GM21528 (cell line): ENCODE data around the gene KCNK13.
"Not testable (repeated sequence)": the region's sequence is repeated elsewhere in the genome, so short reads cannot be mapped to it uniquely, and the experiment has no call there.

Experiments used
- ATAC-seq: cut with Tn5 transposase; IDR thresholded peaks from one replicate; pipeline ENCODE4 v1.9.1; 2021; ENCODE audit warnings: mild to moderate bottlenecking, moderate library complexity; ENCODE audit not compliant: unreplicated experiment, low FRiP score

Gene KCNK13

GRCh38 chr14:90061685-90062126, at the start of gene KCNK13:
Gene KCNK13 (plus strand): TSS chr14:90061994. CDS start chr14:90062206, 212 bp downstream.
- ATAC-seq, result no peak

GRCh38 chr14:90017371-90017770, 44.4 kb upstream of the KCNK13 start:
- ATAC-seq, result no peak

GRCh38 chr14:90019824-90020523, 41.8 kb upstream of the KCNK13 start:
- no peak for ATAC-seq

GRCh38 chr14:90023176-90023896, 38.5 kb upstream of the KCNK13 start:
- no peak for ATAC-seq

GRCh38 chr14:90024910-90025309, 36.9 kb upstream of the KCNK13 start:
- no peak for ATAC-seq

DNA sequence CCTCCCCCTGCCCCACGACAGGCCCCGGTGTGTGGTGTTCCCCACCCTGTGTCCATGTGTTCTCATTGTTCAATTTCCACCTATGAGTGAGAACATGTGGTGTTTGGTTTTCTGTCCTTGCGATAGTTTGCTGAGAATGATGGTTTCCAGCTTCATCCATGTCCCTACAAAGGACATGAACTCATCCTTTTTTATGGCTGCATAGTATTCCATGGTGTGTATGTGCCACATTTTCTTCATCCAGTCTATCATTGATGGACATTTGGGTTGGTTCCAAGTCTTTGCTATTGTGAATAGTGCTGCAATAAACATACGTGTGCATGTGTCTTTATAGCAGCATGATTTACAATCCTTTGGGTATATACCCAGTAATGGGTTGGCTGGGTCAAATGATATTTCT, 35.2 kb upstream of the KCNK13 start:
- ATAC-seq, result not testable (repeated sequence)

- ATAC-seq, result no peak
These were observed 34.0 kb upstream of the KCNK13 start for GRCh38 chr14:90027842-90028241.

GRCh38 chr14:90034156-90034555, 27.6 kb upstream of the KCNK13 start:
- no peak for ATAC-seq

DNA sequence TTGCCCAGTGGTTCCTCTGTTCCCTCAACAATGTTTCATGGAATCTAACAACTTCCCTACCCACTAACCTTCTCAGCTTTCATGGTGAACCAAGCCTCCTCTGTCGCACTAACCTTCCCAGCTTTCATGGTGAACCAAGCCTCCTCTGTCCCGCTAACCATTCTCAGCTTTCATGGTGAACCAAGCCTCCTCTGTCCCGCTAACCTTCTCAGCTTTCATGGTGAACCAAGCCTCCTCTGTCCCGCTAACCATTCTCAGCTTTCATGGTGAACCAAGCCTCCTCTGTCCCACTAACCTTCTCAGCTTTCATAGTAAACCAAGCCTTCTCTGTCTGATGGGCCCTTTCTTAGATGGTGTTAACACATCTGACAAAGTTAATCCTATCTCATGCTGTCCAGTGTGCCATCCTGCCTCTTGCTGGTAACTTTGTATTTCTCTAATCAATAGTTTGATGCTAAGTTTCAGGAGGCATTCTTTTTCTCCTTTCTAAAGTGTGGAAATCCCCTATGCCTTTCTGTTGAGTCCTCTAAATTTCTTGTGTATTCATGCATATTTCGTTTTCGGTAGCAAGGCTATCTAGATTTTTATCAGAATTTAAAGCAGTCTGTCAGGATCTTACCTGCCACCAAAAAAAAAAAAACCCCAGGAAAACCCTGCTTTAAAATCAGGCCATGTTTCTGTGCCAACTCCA, 26.8 kb upstream of the KCNK13 start:
- no peak for ATAC-seq

GRCh38 chr14:90039253-90040010, 22.4 kb upstream of the KCNK13 start:
- no peak for ATAC-seq

DNA sequence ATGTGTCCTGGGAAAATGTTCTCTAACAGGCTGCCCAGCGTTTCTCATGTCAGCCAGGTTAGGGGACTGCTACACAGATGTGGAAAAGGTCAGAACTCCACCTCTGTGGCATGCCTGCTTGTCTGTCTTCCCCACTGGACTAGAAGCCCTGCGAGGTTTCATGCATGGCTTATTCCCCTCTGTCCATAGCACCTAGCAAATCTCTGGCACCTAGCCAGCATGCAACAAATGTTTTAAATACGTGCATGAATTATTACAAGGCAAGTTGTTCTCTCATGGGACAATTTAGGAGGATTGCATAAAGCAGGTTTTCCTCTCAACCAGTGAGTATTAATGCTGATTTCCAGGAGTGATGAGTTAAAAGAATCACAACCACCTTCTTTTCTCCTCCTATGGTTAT, 21.4 kb upstream of the KCNK13 start:
- no peak for ATAC-seq

GRCh38 chr14:90042496-90043252, 19.1 kb upstream of the KCNK13 start:
- no peak for ATAC-seq

DNA sequence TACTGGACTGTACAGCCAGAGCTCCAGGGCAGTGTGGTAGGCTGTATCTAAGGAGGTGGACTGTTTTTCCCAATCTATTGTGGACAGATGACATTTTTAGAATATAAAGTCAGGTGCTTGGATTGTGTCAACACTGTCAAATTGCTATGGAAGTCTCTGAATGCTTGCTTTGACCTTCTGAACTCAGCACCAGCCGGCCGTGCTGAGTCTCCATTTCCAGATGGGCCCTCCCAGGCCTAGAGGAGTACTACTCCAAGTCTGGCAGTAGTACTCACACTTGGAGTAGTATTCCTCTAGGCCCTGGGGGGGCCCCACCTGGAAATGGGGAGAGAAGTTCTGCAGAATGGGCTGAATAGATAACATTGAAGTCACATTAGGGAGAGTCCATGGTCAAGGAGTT, 16.2 kb upstream of the KCNK13 start:
- ATAC-seq, result no peak

GRCh38 chr14:90049390-90049789, 12.4 kb upstream of the KCNK13 start:
- no peak for ATAC-seq

GRCh38 chr14:90050271-90050670, 11.5 kb upstream of the KCNK13 start:
- no peak for ATAC-seq

- ATAC-seq, result no peak
These were observed 8.8 kb upstream of the KCNK13 start for GRCh38 chr14:90053044-90053443.

DNA sequence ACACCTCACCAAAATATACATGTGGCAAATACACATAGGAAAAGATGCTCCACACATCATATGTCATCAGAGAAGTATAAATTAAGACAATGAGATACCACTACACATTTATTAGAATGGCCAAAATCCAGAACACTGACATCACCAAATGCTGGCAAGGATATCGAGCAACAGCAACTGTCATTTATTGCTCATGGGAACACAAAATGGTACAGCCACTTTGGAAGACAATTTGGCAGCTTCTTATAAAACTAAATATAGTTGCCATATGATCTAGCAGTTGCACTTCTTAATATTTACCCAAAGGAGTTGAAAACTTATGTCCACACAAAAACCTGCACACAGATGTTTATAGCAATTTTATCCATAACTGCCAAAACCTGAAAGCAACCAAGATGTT, 7.0 kb upstream of the KCNK13 start:
- ATAC-seq, result no peak

- ATAC-seq, result no peak
These were observed 5.0 kb upstream of the KCNK13 start for GRCh38 chr14:90056826-90057225.

- no peak for ATAC-seq
These were observed 2.8 kb upstream of the KCNK13 start for GRCh38 chr14:90058876-90059458.
